ENCODE results near the gene DAPK2.

DAPK2 gene

GRCh38 chr15:64092864-64093626 is 46.8 kb upstream of the DAPK2 start:
- Histone ChIP-seq H4K20me1 (ENCODE audit: insufficient read depth, low read length, poor library complexity, severe bottlenecking) (peaks cover 29% of the 10 kb centered on the region), H3K9ac (ENCODE audit: low read depth, low read length, poor library complexity, severe bottlenecking) (peak overlapping the region; percentile 89), H3K9me3 (ENCODE audit: insufficient read depth, low read depth, low read length) (no peaks in the 10 kb centered on the region), H3K36me3 (ENCODE audit: insufficient read depth, low read length) (peaks cover 4% of the 10 kb centered on the region; the same call in 1 of the 2 replicates), H3K27me3 (ENCODE audit: insufficient read depth, low read length, poor library complexity, severe bottlenecking) (no peaks in the 10 kb centered on the region), H3F3A (ENCODE audit: low read depth) (no peaks in the 10 kb centered on the region), H3K79me2 (ENCODE audit: insufficient read depth, low read length) (peaks cover 79% of the 10 kb centered on the region), H3K4me2 (ENCODE audit: low read depth, low read length, poor library complexity, severe bottlenecking) (peak overlapping the region; percentile 93), H2AFZ (ENCODE audit: low read length) (peak overlapping the region; percentile 97), H3K4me3 (ENCODE audit: low read length, poor library complexity, severe bottlenecking) (peak overlapping the region; percentile 85), H3K9me2 (replicated peaks; ENCODE audit: low read depth, low read length) (no peaks in the 10 kb centered on the region), H3K4me1 (ENCODE audit: insufficient read depth, low read length, poor library complexity, severe bottlenecking) (peaks cover 54% of the 10 kb centered on the region)
- TF ChIP-seq, protein P1, sequence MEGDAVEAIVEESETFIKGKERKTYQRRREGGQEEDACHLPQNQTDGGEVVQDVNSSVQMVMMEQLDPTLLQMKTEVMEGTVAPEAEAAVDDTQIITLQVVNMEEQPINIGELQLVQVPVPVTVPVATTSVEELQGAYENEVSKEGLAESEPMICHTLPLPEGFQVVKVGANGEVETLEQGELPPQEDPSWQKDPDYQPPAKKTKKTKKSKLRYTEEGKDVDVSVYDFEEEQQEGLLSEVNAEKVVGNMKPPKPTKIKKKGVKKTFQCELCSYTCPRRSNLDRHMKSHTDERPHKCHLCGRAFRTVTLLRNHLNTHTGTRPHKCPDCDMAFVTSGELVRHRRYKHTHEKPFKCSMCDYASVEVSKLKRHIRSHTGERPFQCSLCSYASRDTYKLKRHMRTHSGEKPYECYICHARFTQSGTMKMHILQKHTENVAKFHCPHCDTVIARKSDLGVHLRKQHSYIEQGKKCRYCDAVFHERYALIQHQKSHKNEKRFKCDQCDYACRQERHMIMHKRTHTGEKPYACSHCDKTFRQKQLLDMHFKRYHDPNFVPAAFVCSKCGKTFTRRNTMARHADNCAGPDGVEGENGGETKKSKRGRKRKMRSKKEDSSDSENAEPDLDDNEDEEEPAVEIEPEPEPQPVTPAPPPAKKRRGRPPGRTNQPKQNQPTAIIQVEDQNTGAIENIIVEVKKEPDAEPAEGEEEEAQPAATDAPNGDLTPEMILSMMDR (conservative IDR thresholded peaks at IDR 0.05; ENCODE audit: low read length) = peak; percentile 47
- TF ChIP-seq EZH2phosphoT487 (IDR thresholded peaks at IDR 0.05; ENCODE audit: borderline replicate concordance) = no peak

- Histone ChIP-seq H3K27me3 (ENCODE audit: insufficient read depth, low read length, poor library complexity, severe bottlenecking) (no peaks in the 10 kb centered on the region), H3K9ac (ENCODE audit: low read depth, low read length, poor library complexity, severe bottlenecking) (peak overlapping the region; percentile 89), H3K9me2 (replicated peaks; ENCODE audit: low read depth, low read length) (no peaks in the 10 kb centered on the region), H3K79me2 (ENCODE audit: insufficient read depth, low read length) (peaks cover 74% of the 10 kb centered on the region), H3F3A (ENCODE audit: low read depth) (no peaks in the 10 kb centered on the region), H3K4me1 (ENCODE audit: insufficient read depth, low read length, poor library complexity, severe bottlenecking) (peaks cover 46% of the 10 kb centered on the region), H3K4me2 (ENCODE audit: low read depth, low read length, poor library complexity, severe bottlenecking) (peak overlapping the region; percentile 93), H2AFZ (ENCODE audit: low read length) (no peak overlapping the region), H4K20me1 (ENCODE audit: insufficient read depth, low read length, poor library complexity, severe bottlenecking) (peaks cover 21% of the 10 kb centered on the region), H3K9me3 (ENCODE audit: insufficient read depth, low read depth, low read length) (no peaks in the 10 kb centered on the region), H3K4me3 (ENCODE audit: low read length, poor library complexity, severe bottlenecking) (peak overlapping the region; percentile 85), H3K36me3 (ENCODE audit: insufficient read depth, low read length) (peaks cover 8% of the 10 kb centered on the region; the same call in 1 of the 2 replicates)
- TF ChIP-seq, protein P1 (conservative IDR thresholded peaks at IDR 0.05; ENCODE audit: low read length) = peak; percentile 45
- no peak for TF ChIP-seq EZH2phosphoT487 (IDR thresholded peaks at IDR 0.05; ENCODE audit: borderline replicate concordance)
These were observed 46.0 kb upstream of the DAPK2 start for GRCh38 chr15:64092075-64092820.

DNA sequence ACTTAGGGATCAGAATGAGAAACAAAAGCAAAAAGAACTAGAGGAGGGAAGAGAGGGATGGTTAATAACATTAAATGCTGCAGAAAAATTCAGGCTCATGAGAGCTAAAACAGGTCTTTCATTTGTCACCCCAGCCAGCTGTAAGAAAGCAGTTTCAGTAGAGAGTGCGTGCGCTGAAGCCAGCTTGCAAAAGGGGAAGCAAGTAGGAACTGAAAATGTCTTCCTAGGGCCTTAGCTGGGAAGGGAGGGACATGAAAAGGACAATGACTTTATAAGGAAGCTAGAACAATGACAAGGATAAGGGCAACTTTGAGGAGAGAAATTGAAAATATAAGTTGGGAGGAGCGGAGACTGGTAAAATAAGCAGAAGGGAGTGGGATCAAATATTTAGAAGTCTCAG is 44.2 kb upstream of the DAPK2 start:
- H3K4me2 ChIP-seq (ENCODE audit: low read depth, low read length, poor library complexity, severe bottlenecking) = peak overlapping the region; percentile 7
- peaks cover 59% of the 10 kb centered on the region for H3K79me2 ChIP-seq (ENCODE audit: insufficient read depth, low read length)
- H3K36me3 ChIP-seq (ENCODE audit: insufficient read depth, low read length) = peaks cover 8% of the 10 kb centered on the region; the same call in 1 of the 2 replicates
- no peak overlapping the region for H3K9ac ChIP-seq (ENCODE audit: low read depth, low read length, poor library complexity, severe bottlenecking)
- no peaks in the 10 kb centered on the region for H3K9me3 ChIP-seq (ENCODE audit: insufficient read depth, low read depth, low read length)
- no peak overlapping the region for H3K4me3 ChIP-seq (ENCODE audit: low read length, poor library complexity, severe bottlenecking)
- H2AFZ ChIP-seq (ENCODE audit: low read length) = no peak overlapping the region
- H3K27me3 ChIP-seq (ENCODE audit: insufficient read depth, low read length, poor library complexity, severe bottlenecking) = no peaks in the 10 kb centered on the region
- no peaks in the 10 kb centered on the region for H3K9me2 ChIP-seq (replicated peaks; ENCODE audit: low read depth, low read length)
- no peak for TF ChIP-seq EZH2phosphoT487 (IDR thresholded peaks at IDR 0.05; ENCODE audit: borderline replicate concordance)
- TF ChIP-seq, protein P1 (conservative IDR thresholded peaks at IDR 0.05; ENCODE audit: low read length) = no peak
- H3K4me1 ChIP-seq (ENCODE audit: insufficient read depth, low read length, poor library complexity, severe bottlenecking) = peaks cover 41% of the 10 kb centered on the region
- peaks cover 8% of the 10 kb centered on the region for H4K20me1 ChIP-seq (ENCODE audit: insufficient read depth, low read length, poor library complexity, severe bottlenecking)
- no peaks in the 10 kb centered on the region for H3F3A ChIP-seq (ENCODE audit: low read depth)

Measured in Loucy (cell line).